ENCODE results near the gene ADCK2. TPM values are rescaled to one million over a fixed set of nuclear protein-coding genes. Genes with fewer than 3 reads are reported as not detected.

Gene ADCK2
- polyA plus RNA-seq, 1 of the 3 experiments (the other 2 are of a cell fraction): 19.0 TPM

DNA sequence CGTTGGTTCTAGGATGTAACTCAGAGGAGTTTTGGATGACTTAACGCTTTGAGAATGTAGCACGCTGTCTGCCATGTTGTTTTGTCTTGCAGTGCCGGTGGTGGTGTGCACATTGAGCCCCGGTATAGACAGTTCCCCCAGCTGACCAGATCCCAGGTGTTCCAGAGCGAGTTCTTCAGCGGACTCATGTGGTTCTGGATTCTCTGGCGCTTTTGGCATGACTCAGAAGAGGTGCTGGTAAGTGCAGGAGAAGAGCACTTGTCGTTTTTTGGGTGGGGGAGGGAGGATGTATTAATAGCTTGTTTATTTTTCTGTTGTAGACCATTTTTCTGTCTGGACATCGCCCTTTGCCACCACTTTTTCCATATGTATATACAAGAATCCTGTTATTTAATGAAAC, 30.0 kb downstream of the ADCK2 start:
- H3F3A ChIP-seq (replicated peaks; ENCODE audit: insufficient read depth): peaks cover 17% of the 10 kb centered on the region
- no peak overlapping the region for H2AFZ ChIP-seq (ENCODE audit: low read depth)
- H3K4me2 ChIP-seq: no peak overlapping the region
- peaks cover 8% of the 10 kb centered on the region in 2 experiments; a peak in 2 of 4 replicates for H3K4me1 ChIP-seq (ENCODE audit: control insufficient read depth in 1 of 2, insufficient read depth in 2 of 2, low read depth in 1 of 2, low read length in 1 of 2)
- POLR2A ChIA-PET: interaction anchor here (0.9 kb wide), 1 partner anchor 11 kb away, joined by 3 read pairs; no protein-coding TSS in a partner anchor
- peaks cover 26 to 53% of the 10 kb centered on the region in 2 experiments for H3K36me3 ChIP-seq (replicated peaks in 1 of 2; ENCODE audit: control insufficient read depth in 1 of 2, insufficient read depth in 2 of 2, low read length in 1 of 2)
- no peak overlapping the region for H3K4me3 ChIP-seq (ENCODE audit: low read depth in 2 of 2, low read length in 1 of 2)
- no peaks in the 10 kb centered on the region for H3K9me3 ChIP-seq
- no peak for DNase-seq
- TF ChIP-seq RXRA (IDR thresholded peaks at IDR 0.05; ENCODE audit: borderline replicate concordance, low read depth): no peak
- TF ChIP-seq RAD21 (IDR thresholded peaks at IDR 0.05; ENCODE audit: low read length): no peak
- TF ChIP-seq PBX3 (IDR thresholded peaks at IDR 0.05): no peak
- TF ChIP-seq YY1 (IDR thresholded peaks at IDR 0.05; ENCODE audit: low read depth): no peak
- TF ChIP-seq SIN3A (IDR thresholded peaks at IDR 0.05; ENCODE audit: borderline replicate concordance, low read depth, low read length): no peak
- no peak for TF ChIP-seq FOXJ3 (CRISPR knock-in tag; IDR thresholded peaks at IDR 0.05)
- TF ChIP-seq JUND (IDR thresholded peaks at IDR 0.05): no peak
- TF ChIP-seq, protein P1, sequence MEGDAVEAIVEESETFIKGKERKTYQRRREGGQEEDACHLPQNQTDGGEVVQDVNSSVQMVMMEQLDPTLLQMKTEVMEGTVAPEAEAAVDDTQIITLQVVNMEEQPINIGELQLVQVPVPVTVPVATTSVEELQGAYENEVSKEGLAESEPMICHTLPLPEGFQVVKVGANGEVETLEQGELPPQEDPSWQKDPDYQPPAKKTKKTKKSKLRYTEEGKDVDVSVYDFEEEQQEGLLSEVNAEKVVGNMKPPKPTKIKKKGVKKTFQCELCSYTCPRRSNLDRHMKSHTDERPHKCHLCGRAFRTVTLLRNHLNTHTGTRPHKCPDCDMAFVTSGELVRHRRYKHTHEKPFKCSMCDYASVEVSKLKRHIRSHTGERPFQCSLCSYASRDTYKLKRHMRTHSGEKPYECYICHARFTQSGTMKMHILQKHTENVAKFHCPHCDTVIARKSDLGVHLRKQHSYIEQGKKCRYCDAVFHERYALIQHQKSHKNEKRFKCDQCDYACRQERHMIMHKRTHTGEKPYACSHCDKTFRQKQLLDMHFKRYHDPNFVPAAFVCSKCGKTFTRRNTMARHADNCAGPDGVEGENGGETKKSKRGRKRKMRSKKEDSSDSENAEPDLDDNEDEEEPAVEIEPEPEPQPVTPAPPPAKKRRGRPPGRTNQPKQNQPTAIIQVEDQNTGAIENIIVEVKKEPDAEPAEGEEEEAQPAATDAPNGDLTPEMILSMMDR (IDR thresholded peaks at IDR 0.05): no peak
- TF ChIP-seq, protein P2, sequence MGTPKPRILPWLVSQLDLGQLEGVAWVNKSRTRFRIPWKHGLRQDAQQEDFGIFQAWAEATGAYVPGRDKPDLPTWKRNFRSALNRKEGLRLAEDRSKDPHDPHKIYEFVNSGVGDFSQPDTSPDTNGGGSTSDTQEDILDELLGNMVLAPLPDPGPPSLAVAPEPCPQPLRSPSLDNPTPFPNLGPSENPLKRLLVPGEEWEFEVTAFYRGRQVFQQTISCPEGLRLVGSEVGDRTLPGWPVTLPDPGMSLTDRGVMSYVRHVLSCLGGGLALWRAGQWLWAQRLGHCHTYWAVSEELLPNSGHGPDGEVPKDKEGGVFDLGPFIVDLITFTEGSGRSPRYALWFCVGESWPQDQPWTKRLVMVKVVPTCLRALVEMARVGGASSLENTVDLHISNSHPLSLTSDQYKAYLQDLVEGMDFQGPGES (IDR thresholded peaks at IDR 0.05; ENCODE audit: low read depth, low read length): no peak
- no peak for TF ChIP-seq TEAD4 (IDR thresholded peaks at IDR 0.05; ENCODE audit: borderline replicate concordance, insufficient read depth)
- no peak overlapping the region for H3K9ac ChIP-seq
- H3K9me2 ChIP-seq: no peaks in the 10 kb centered on the region
- peaks cover 7% of the 10 kb centered on the region for H4K20me1 ChIP-seq (ENCODE audit: insufficient read depth)
- peaks cover 62% of the 10 kb centered on the region for H3K79me2 ChIP-seq (ENCODE audit: insufficient read depth)
- no peak overlapping the region for H3K27ac ChIP-seq (ENCODE audit: low read depth in 2 of 2, low read length in 1 of 2)
- WGBS (ENCODE audit: low lambda C conversion rate): 93% methylated on average over 10 of the region's 10 CpGs
- no peaks in the 10 kb centered on the region for H3K27me3 ChIP-seq (ENCODE audit: insufficient read depth)
- CTCF ChIA-PET: no interaction called here

- TF ChIP-seq FOXM1 (IDR thresholded peaks at IDR 0.05; ENCODE audit: low read depth) (no peak), REST (IDR thresholded peaks at IDR 0.05; ENCODE audit: low read depth, low read length) (no peak)
- H4K20me1 ChIP-seq (ENCODE audit: insufficient read depth): peaks cover 7% of the 10 kb centered on the region
- WGBS (ENCODE audit: low lambda C conversion rate): 96% methylated on average over 2 of the region's 2 CpGs
- no peaks in the 10 kb centered on the region for H3K27me3 ChIP-seq (ENCODE audit: insufficient read depth)
- no peak overlapping the region for H3K9ac ChIP-seq
- peaks cover 28 to 53% of the 10 kb centered on the region in 2 experiments for H3K36me3 ChIP-seq (replicated peaks in 1 of 2; ENCODE audit: control insufficient read depth in 1 of 2, insufficient read depth in 2 of 2, low read length in 1 of 2)
- no peak for DNase-seq
- H3K4me2 ChIP-seq: no peak overlapping the region
- CTCF ChIA-PET: interaction anchor here (0.9 kb wide), 1 partner anchor 118 kb away, joined by 3 read pairs; no protein-coding TSS in a partner anchor
- H3K9me2 ChIP-seq: no peaks in the 10 kb centered on the region
- no peak overlapping the region for H3K27ac ChIP-seq (ENCODE audit: low read depth in 2 of 2, low read length in 1 of 2)
- H3K4me3 ChIP-seq (ENCODE audit: low read depth in 2 of 2, low read length in 1 of 2): no peak overlapping the region
- H3K9me3 ChIP-seq: no peaks in the 10 kb centered on the region
- H2AFZ ChIP-seq (ENCODE audit: low read depth): no peak overlapping the region
- peaks cover 0 to 7% of the 10 kb centered on the region in 2 experiments; a peak in 1 of 4 replicates for H3K4me1 ChIP-seq (ENCODE audit: control insufficient read depth in 1 of 2, insufficient read depth in 2 of 2, low read depth in 1 of 2, low read length in 1 of 2)
- H3F3A ChIP-seq (replicated peaks; ENCODE audit: insufficient read depth): peaks cover 23% of the 10 kb centered on the region
- peaks cover 48% of the 10 kb centered on the region for H3K79me2 ChIP-seq (ENCODE audit: insufficient read depth)
- POLR2A ChIA-PET: no interaction called here
These were observed 31.5 kb downstream of the ADCK2 start for GRCh38 chr7:140704205-140704604.

All from SK-N-SH (cell line).